Erythroblast (primary cell): ENCODE measurements around the gene CSTPP1.

Experiments used
- DNase-seq, 2 experiments: peaks; one replicate each; lab custom pipeline; 2025; lab: John Stamatoyannopoulos, UW
- GATA1 ChIP-seq: IDR thresholded peaks from 2 replicates; pipeline ENCODE4 v1.6.1; 2011; ENCODE audit warnings: low read depth, mild to moderate bottlenecking, control low read depth, low read length, moderate library complexity
- POLR2A ChIP-seq: IDR thresholded peaks from 2 replicates; pipeline ENCODE4 v1.6.1; 2011; ENCODE audit warnings: mild to moderate bottlenecking, low read length

The CSTPP1 gene

DNA sequence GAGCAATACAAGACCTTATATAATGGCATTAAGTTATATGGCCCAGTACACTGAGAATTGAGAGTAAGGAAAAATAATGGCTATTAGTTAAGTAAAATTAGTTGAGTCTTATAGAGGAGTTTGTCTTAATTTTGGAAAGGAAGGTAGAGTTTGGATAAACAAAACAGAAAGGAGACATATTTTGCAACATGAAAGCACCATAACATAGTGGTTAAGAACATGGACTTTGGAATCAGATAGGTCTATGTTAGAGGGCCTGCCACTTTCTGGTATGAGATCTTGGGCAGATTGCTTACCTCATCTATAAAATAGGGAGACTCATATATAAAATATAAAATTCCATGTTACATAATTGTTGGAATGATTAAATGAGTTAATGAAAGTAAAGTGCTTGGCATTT is 68.9 kb downstream of the CSTPP1 start:
- TF ChIP-seq POLR2A: no peak
- no peak for TF ChIP-seq GATA1
- peak; percentile 43 to 52 for DNase-seq

- TF ChIP-seq POLR2A (no peak), GATA1 (no peak)
- DNase-seq: no peak
These were observed 71.0 kb downstream of the CSTPP1 start for GRCh38 chr11:47007579-47007978.

- DNase-seq: no peak
- TF ChIP-seq GATA1 (no peak), POLR2A (no peak)
These were observed 73.6 kb downstream of the CSTPP1 start for GRCh38 chr11:47010179-47010578.

DNA sequence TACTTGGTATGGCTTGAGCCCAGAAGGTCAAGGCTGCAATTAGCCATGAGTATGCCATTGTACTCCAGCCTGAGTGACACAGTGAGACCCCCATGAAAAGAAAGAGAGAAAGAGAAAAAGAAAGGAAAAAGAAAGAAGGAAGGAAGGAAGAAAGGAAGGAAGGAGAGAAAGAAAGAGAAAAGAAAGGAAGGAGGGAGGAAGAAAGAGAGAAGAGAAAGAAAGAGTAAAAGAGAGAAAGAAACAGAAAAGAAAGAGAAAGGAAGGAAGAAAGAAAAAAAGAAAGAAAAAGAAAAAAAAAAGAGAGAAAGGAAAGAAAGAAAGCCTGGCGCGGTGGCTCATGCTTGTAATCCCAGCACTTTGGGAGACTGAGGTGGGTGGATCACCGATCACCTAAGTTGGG is 77.5 kb downstream of the CSTPP1 start:
- TF ChIP-seq POLR2A (no peak), GATA1 (no peak)
- DNase-seq: no peak

DNA sequence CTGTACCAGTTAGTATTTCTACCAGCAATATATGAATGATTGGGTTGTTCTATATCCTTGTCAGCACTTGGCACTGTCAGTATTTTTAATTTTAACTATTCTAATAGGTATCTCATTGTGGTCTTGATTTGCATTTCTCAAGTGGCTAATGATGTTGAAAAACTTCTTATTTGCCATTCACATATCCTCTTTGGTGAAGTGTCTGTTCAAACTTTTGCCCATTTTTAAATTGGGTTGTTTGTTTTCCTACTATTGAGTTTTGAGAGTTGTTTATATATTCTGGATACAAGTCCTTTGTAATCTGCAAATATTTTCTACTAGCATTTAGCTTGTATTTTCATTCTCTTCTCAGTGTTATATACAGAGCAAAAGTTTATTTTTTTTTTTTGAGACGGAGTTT is 82.1 kb downstream of the CSTPP1 start:
- TF ChIP-seq POLR2A (no peak), GATA1 (no peak)
- DNase-seq: no peak

DNA sequence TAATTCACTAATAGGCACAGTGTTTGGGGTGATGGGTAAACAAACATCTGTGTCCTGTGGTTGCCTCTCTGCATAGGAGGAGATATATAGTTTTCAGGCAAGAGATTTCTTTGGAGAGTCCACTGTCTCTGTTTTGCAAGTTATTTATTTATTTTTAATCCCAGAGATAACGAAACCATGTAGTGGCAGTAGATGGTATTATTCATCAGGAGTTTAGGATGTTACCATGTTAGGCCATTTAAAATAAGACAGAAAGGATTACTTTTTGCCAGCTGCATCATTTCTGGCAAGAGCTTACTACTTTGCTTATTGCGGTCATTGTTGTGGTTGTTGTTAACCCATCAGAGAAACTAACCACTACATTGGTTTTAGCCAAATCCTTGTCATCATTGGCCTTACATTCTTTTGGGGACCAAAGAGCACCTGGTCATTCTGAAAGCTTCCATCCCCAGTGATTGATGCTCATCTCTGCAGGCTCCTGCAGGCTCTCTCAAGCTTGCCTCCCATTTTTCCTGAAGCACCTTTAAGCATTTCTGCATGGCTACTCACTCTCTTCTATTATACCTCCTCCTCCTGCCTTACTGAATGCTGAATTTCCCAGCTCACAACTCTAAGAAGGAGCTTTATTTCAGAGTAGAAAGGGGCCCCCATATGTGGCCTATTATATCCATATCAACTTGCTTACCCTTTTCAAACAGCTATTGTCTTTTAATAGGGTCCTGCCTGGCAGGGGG is 84.4 kb downstream of the CSTPP1 start:
- no peak for DNase-seq
- TF ChIP-seq GATA1: no peak
- TF ChIP-seq POLR2A: no peak

GRCh38 chr11:47021527-47021818 is 84.9 kb downstream of the CSTPP1 start:
- DNase-seq: no peak
- no peak for TF ChIP-seq GATA1
- no peak for TF ChIP-seq POLR2A

- TF ChIP-seq GATA1 (no peak), POLR2A (no peak)
- DNase-seq: no peak
These were observed 85.4 kb downstream of the CSTPP1 start for GRCh38 chr11:47021965-47022364.

GRCh38 chr11:47028195-47029093 is 91.9 kb downstream of the CSTPP1 start:
- peak; percentile 20 to 51 for DNase-seq
- TF ChIP-seq GATA1 (no peak), POLR2A (no peak)

DNA sequence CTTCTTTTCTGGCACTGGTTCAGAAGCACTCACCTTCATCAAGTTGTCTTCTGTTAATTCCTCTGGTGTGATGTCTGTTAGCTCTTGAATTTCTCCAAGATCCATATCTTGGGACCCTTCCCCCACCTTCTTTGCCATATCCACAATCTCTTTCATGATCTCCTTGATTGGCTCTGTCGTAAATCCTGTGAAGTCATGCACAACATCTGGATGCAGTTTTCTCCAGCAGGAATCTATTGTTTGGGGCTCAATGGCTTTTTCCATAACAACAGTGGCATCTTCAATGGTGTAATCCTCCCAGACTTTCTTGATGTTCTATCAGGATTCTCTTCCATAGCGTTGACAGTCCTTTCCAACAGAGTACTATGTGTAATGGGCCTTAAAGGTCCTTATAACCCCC is 96.9 kb downstream of the CSTPP1 start:
- TF ChIP-seq GATA1: no peak
- TF ChIP-seq POLR2A: no peak
- DNase-seq: no peak

DNA sequence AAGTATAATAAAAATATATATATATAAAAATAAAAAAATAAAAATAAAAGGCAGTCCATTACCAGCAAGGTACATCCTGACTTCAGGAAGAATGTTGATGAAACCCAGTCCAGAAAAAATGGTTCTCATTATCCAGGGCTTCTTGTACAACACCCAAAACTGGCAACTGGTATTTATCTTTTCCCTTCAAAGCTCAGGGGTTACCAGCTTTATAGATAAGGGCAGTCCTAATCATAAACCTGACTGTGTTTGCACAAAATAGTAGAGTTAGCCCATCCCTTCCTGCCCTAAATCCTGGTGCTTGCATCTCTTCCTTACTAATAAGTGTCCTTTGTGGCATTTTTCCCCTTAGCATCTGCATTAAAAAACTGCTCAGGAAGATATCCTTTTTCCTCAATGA is 97.5 kb downstream of the CSTPP1 start:
- no peak for TF ChIP-seq POLR2A
- TF ChIP-seq GATA1: no peak
- peak; percentile 18 to 61 for DNase-seq

- no peak for TF ChIP-seq POLR2A
- no peak for TF ChIP-seq GATA1
- DNase-seq: peak; percentile 32 to 60
These were observed 98.5 kb downstream of the CSTPP1 start for GRCh38 chr11:47035108-47035507.

- no peak for TF ChIP-seq POLR2A
- TF ChIP-seq GATA1: no peak
- DNase-seq: no peak
These were observed 107.6 kb downstream of the CSTPP1 start for GRCh38 chr11:47044119-47044518.

DNA sequence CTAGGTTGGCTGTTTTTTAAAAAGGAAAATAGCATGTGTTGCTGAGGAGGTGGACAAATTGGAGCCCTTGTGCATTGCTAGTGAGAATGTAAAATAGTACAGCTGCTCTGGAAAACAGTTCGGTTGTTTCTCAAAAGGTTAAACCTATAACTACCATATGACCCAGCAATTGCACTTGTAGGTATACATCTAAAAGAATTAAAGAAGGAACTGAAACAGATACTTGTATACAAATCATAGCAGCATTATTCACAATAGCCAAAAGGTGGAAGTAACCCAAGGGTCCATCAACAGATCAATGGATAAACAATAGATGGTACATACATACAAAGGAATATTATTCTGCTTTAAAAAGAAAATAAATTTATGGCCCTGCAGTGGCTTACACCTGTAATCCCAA is 111.4 kb downstream of the CSTPP1 start:
- DNase-seq: no peak
- TF ChIP-seq POLR2A (no peak), GATA1 (no peak)
